Measurements from ENCODE around the gene USP25. TPM values are rescaled to one million over a fixed set of nuclear protein-coding genes. Genes with fewer than 3 reads are reported as not detected.

Gene USP25
- total and polyA plus RNA-seq, 9 of the 15 experiments (the other 6 are each of a cell fraction or from before 2014, with no cell fraction given) = 7.8 to 44.9 (median 31.4) TPM

- TF ChIP-seq, protein P1, sequence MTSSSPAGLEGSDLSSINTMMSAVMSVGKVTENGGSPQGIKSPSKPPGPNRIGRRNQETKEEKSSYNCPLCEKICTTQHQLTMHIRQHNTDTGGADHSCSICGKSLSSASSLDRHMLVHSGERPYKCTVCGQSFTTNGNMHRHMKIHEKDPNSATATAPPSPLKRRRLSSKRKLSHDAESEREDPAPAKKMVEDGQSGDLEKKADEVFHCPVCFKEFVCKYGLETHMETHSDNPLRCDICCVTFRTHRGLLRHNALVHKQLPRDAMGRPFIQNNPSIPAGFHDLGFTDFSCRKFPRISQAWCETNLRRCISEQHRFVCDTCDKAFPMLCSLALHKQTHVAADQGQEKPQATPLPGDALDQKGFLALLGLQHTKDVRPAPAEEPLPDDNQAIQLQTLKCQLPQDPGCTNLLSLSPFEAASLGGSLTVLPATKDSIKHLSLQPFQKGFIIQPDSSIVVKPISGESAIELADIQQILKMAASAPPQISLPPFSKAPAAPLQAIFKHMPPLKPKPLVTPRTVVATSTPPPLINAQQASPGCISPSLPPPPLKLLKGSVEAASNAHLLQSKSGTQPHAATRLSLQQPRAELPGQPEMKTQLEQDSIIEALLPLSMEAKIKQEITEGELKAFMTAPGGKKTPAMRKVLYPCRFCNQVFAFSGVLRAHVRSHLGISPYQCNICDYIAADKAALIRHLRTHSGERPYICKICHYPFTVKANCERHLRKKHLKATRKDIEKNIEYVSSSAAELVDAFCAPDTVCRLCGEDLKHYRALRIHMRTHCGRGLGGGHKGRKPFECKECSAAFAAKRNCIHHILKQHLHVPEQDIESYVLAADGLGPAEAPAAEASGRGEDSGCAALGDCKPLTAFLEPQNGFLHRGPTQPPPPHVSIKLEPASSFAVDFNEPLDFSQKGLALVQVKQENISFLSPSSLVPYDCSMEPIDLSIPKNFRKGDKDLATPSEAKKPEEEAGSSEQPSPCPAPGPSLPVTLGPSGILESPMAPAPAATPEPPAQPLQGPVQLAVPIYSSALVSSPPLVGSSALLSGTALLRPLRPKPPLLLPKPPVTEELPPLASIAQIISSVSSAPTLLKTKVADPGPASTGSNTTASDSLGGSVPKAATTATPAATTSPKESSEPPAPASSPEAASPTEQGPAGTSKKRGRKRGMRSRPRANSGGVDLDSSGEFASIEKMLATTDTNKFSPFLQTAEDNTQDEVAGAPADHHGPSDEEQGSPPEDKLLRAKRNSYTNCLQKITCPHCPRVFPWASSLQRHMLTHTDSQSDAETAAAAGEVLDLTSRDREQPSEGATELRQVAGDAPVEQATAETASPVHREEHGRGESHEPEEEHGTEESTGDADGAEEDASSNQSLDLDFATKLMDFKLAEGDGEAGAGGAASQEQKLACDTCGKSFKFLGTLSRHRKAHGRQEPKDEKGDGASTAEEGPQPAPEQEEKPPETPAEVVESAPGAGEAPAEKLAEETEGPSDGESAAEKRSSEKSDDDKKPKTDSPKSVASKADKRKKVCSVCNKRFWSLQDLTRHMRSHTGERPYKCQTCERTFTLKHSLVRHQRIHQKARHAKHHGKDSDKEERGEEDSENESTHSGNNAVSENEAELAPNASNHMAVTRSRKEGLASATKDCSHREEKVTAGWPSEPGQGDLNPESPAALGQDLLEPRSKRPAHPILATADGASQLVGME (CRISPR knock-in tag; IDR thresholded peaks at IDR 0.05) = no peak
- TF ChIP-seq TEAD1 (CRISPR knock-in tag; IDR thresholded peaks at IDR 0.05) (peak in 1 of 2 experiments; percentile 75; a peak in 1 of 4 replicates), HMGN3 (IDR thresholded peaks at IDR 0.05; ENCODE audit: borderline replicate concordance, extremely low read depth, insufficient read length, low read depth, low read length) (peak; percentile 59), ZBTB49 (CRISPR knock-in tag; IDR thresholded peaks at IDR 0.05; ENCODE audit: borderline replicate concordance) (no peak), ZNF766 (CRISPR knock-in tag; conservative IDR thresholded peaks at IDR 0.05) (0 out of 2 replicates have a peak, but pooled peaks have one; percentile 25), ZKSCAN8 (CRISPR knock-in tag; IDR thresholded peaks at IDR 0.05) (no peak), THAP7 (CRISPR knock-in tag; IDR thresholded peaks at IDR 0.05) (0 out of 2 replicates have a peak, but pooled peaks have one; percentile 72), CREBBP (IDR thresholded peaks at IDR 0.05; ENCODE audit: low read depth, low read length) (no peak), MTA3 (IDR thresholded peaks at IDR 0.05; ENCODE audit: borderline replicate concordance) (0 out of 2 replicates have a peak, but pooled peaks have one; percentile 72), CREB1 (IDR thresholded peaks at IDR 0.05) (no peak), CREB1 (CRISPR knock-in tag; IDR thresholded peaks at IDR 0.05) (no peak), PCBP2 (IDR thresholded peaks at IDR 0.05; ENCODE audit: low read depth, low read length, poor library complexity, severe bottlenecking) (no peak), ZNF444 (CRISPR knock-in tag; IDR thresholded peaks at IDR 0.05) (peak; percentile 48; the same call in 1 of the 2 replicates)
- TF ChIP-seq, protein P2, sequence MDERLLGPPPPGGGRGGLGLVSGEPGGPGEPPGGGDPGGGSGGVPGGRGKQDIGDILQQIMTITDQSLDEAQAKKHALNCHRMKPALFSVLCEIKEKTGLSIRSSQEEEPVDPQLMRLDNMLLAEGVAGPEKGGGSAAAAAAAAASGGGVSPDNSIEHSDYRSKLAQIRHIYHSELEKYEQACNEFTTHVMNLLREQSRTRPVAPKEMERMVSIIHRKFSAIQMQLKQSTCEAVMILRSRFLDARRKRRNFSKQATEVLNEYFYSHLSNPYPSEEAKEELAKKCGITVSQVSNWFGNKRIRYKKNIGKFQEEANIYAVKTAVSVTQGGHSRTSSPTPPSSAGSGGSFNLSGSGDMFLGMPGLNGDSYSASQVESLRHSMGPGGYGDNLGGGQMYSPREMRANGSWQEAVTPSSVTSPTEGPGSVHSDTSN (CRISPR knock-in tag; IDR thresholded peaks at IDR 0.05; ENCODE audit: low read depth) = no peak
- TF ChIP-seq, protein P2 (tag; conservative IDR thresholded peaks at IDR 0.05; ENCODE audit: low read depth) = no peak
Measured at GRCh38 chr21:15729674-15730483, at the start of gene USP25 (continued).
